Activated CD4-positive, alpha-beta T cell treated with anti-CD3 and anti-CD28 coated beads, Interleukin-2, amount 10 ng/mL, durations not matched to agents 7 days and 5 days (primary cell): Measurements from ENCODE around the gene ERMARD. TPM values are rescaled to one million over a fixed set of nuclear protein-coding genes. Genes with fewer than 3 reads are reported as not detected.

Experiments used
- CTCF ChIA-PET: fragments of 350-600 bp; sonication (Branson Sonifier 250); formaldehyde crosslinking; loops from one replicate; lab custom pipeline; 2021; ENCODE audit warnings: antibody characterized with exemption; lab: Charles Lee
- POLR2A ChIA-PET: fragments of 350-600 bp; sonication (Branson Sonifier 250); formaldehyde crosslinking; loops from one replicate; lab custom pipeline; 2021; ENCODE audit warnings: antibody characterized with exemption; lab: Charles Lee
- DNase-seq: peaks from one replicate; pipeline ENCODE4 v3.0.0-alpha.2; 2020
- H3K27ac Mint-ChIP-seq: one replicate; pipeline ENCODE4 v1.8.0; 2021; ENCODE audit warnings: mild to moderate bottlenecking, moderate library complexity, mixed read lengths
- H3K27me3 Mint-ChIP-seq: one replicate; pipeline ENCODE4 v1.8.0; 2021; ENCODE audit warnings: mixed read lengths
- H3K36me3 Mint-ChIP-seq: one replicate; pipeline ENCODE4 v1.8.0; 2021; ENCODE audit warnings: low read depth, mixed read lengths
- H3K4me1 Mint-ChIP-seq: one replicate; pipeline ENCODE4 v1.8.0; 2021; ENCODE audit warnings: mixed read lengths
- H3K4me3 Mint-ChIP-seq: one replicate; pipeline ENCODE4 v1.8.0; 2021; ENCODE audit warnings: mild to moderate bottlenecking, moderate library complexity, mixed read lengths
- H3K9me3 Mint-ChIP-seq: one replicate; pipeline ENCODE4 v1.8.0; 2021; ENCODE audit warnings: mixed read lengths
- total RNA-seq, 2 experiments: library from RNA; stranded (reverse); gene quantifications; one replicate each; pipeline ENCODE4 v1.2.3, GENCODE V29; 2021

The ERMARD gene
- total RNA-seq, 2 experiments from 2014 or later = 28.1 to 35.6 TPM

DNA sequence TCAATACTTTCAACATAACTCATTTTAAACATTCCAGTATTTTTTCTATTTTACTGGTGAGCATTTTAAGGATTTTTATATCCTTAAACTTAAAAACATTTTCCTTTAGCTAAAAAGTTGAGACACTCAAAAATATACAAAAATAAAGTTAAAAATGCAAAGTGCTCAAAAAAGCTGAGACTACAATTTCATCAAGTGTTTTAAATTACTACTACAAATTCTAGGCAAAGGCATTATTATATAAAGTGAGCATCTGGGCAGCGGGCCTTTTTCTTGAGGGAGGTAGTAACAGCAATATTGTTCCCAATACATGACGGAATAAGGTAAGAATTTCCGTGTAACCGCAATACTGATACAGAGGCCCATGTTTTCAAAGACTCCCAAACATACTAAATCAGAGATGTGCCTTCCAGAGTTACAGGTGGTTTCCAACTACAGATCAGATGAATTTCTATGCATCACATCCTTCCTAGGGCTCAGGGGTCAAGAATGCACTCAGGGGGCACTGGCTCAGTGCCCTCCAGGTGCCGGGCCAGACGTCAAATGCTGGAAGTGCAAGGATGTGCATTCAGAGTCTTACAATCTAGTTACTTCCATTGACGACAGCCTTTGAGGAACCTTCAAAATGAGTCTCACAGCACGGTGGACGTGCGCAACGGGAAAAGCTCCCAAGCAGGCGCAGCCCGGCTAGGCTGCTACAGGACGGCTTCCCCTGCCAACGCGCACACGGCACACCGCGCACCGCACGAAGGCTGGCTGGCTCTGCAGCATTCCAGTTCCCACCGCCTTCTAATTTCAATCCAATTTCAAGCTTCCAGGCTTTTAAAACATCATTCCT lies 28.8 kb upstream of the ERMARD start:
- DNase-seq = peak; percentile 34
- Mint-ChIP-seq H3K36me3 (peaks cover 5% of the 10 kb centered on the region), H3K27me3 (peaks cover 4% of the 10 kb centered on the region), H3K27ac (peak overlapping the region; percentile 95), H3K9me3 (no peaks in the 10 kb centered on the region), H3K4me3 (peak overlapping the region; percentile 83), H3K4me1 (peaks cover 40% of the 10 kb centered on the region)
- ChIA-PET POLR2A (no interaction called here), CTCF (interaction anchor here (1.6 to 1.8 kb wide), 2 partner anchors 11 to 14 kb away, joined by 5 to 6 read pairs; no protein-coding TSS in a partner anchor)

DNA sequence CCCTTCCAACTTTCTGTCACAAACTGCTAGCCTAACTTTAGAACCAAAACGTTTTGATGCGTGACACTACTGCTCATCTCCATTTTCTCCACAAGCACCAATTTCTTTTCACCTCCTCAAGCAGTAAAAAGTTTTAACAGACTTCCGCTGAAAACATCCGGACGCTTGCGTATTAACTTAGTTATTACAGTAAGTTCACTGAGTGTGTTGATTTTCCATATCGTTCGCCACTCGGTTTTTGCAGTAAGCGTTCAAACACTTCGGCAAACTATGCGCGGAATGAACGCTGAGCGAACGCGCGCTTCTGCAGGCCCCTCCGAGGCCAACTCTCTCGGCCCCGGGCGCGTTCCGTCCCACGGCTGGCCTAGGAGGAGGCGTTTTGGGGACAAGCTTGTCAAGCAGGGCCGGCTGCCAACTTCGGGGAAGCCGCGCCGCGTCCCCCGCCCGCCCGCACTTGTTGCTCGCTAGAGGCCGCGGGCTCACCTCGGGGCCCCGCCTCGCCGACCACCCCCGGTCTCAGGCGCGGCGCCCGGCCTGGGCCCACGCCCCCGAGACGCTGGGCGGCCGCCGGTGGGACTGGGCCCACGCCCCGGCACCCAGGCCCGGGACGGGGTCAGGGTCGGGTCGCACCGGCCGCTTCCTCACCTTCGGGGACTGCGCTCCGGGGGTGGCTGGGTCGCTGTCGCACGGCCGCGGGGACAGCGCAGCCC lies 28.1 kb upstream of the ERMARD start:
- Mint-ChIP-seq H3K27me3 (peaks cover 4% of the 10 kb centered on the region), H3K9me3 (no peaks in the 10 kb centered on the region)
- CTCF ChIA-PET = interaction anchor here (0.7 kb wide), 1 partner anchor 278 kb away, joined by 6 read pairs; no protein-coding TSS in a partner anchor

DNA sequence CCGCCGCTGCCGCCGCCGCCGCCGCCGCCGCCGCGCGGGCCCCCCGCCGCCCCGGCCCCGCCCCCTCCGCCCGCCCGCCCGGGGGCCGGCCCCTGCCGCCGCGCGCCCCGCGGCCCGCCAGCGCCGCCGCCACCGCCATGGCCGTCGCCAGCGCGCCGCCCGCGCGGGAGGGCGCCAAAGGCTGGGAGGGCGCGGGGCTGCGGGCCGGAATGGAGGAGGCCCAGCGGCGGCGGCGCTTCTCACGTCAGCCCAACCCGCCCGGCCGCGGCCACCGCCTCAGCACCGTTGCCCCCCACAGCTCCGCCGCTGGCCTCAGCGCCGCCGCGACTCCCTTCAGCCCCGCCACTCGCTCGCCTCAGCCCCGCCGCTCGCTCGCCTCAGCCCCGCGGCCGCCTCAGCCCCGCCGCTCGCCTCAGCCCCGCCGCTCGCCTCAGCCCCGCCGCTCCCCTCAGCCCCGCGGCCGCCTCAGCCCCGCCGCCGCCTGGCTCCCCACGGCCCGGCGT lies 27.4 kb upstream of the ERMARD start:
- H3K9me3 Mint-ChIP-seq = no peaks in the 10 kb centered on the region
- peak; percentile 33 for DNase-seq
- H3K4me1 Mint-ChIP-seq = peaks cover 42% of the 10 kb centered on the region
- H3K36me3 Mint-ChIP-seq = peaks cover 5% of the 10 kb centered on the region
- peak overlapping the region; percentile 34 for H3K27ac Mint-ChIP-seq
- peaks cover 4% of the 10 kb centered on the region for H3K27me3 Mint-ChIP-seq
- ChIA-PET CTCF (interaction anchor here (0.7 to 1.6 kb wide), 2 partner anchors 16 to 277 kb away, joined by 3 to 6 read pairs; no protein-coding TSS in a partner anchor), POLR2A (no interaction called here)
- peak overlapping the region; percentile 66 for H3K4me3 Mint-ChIP-seq

More for the DNA sequence above, 28.1 kb upstream of the ERMARD start:
- H3K4me1 Mint-ChIP-seq = peaks cover 44% of the 10 kb centered on the region
- peaks cover 5% of the 10 kb centered on the region for H3K36me3 Mint-ChIP-seq
- DNase-seq = peak; percentile 58
- H3K4me3 Mint-ChIP-seq = peak overlapping the region; percentile 83
- H3K27ac Mint-ChIP-seq = peak overlapping the region; percentile 95
- POLR2A ChIA-PET = no interaction called here

DNA sequence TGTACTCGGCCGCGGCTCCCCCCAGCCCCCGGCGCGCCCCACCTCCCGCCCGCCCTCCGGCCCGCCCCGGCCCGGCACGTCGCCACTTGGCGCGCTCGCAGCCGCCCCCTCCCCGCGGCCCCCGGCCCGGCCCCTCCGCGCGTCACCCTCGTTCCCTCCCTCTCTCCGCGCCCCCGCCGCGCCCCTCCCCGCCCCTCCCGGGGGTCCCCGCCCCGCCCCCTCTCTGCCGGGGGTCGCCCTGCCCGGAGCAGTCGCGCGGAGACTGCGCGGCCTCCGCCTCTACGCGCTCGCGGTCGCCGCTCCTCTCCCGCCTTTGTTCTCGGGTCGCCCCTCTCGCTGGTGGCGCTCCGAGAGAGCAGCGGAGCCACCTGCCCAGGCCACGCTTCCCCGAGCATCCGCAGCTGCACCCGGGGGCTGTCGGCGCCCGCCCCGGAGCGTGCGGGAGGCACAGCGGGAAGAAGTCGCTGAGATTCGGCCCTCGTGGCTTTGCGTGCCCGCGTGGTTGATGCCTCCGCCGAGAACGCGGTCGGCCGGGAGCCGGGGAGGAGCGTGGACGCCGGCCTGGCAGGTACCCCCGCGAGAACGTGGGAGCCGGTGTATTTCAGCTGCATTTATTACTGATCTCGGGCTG lies 26.8 kb upstream of the ERMARD start, which contains the start of gene PHF10:
PHF10 (minus strand) TSS at position 7 of the 631 bp plus-strand sequence. CDS start 569 bp downstream, outside the sequence.
- Mint-ChIP-seq H3K36me3 (peaks cover 5% of the 10 kb centered on the region), H3K4me1 (peaks cover 36% of the 10 kb centered on the region), H3K27ac (peak within 1 kb of the TSS; percentile 95), H3K9me3 (no peaks in the 10 kb centered on the region), H3K27me3 (peaks cover 4% of the 10 kb centered on the region), H3K4me3 (peak within 1 kb of the TSS; percentile 83)
- ChIA-PET CTCF (interaction anchor here (0.9 to 1.6 kb wide), 3 partner anchors 16 to 65 kb away, joined by 3 read pairs; partner anchors contain the start of genes C6orf120 and WDR27), POLR2A (no interaction called here)
- DNase-seq = peak; percentile 59

DNA sequence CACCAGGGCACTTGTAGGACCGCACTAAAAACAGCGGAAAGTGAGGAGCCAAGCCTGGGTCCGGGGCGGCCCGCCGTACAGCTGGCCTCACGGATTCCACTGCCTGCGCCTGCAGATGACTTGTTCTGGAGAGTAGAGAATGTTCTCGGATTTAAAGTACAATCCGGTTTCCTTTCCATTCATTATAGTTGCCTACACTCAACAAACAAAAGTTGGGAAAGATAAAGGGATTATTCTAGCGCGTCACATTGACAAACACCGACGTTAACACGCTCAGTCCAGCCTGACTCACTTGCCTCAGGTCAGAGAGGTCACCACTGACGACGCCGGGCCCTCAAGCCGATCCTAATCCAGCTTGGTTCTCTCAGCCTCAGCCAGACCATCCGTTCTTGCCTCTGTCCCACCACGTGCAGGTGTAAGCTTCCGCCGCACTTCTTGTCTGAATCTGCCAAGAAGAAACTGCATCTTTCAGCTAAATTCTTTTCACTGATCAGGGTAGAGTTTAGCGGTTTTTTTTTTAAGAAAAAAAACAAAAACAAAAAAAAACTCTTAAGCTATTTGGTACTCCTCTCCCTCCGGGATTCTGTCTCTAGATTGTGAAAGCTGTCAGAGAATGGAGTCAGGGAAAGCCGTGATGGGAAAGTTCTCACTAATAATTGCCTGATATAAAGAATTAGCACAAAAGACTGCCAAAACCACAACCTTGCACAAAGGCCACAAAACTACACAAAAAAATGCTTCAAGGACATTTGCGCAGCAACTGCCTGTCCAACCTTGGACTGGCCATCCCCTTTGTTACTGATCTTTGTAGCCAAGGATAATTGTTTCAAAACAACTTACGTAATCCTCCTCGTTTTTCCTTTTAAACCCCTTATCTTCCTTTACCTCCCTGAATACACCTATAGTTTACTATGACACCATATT lies 26.0 kb upstream of the ERMARD start:
- DNase-seq = peak; percentile 9
- POLR2A ChIA-PET = no interaction called here
- peak overlapping the region; percentile 79 for H3K4me3 Mint-ChIP-seq
- peaks cover 1% of the 10 kb centered on the region for H3K36me3 Mint-ChIP-seq
- H3K4me1 Mint-ChIP-seq = peaks cover 31% of the 10 kb centered on the region
- CTCF ChIA-PET = interaction anchor here (0.9 to 1.6 kb wide), 3 partner anchors 17 to 65 kb away, joined by 3 read pairs; partner anchors contain the start of genes C6orf120 and WDR27
- peaks cover 4% of the 10 kb centered on the region for H3K27me3 Mint-ChIP-seq
- H3K27ac Mint-ChIP-seq = peak overlapping the region; percentile 86
- no peaks in the 10 kb centered on the region for H3K9me3 Mint-ChIP-seq

DNA sequence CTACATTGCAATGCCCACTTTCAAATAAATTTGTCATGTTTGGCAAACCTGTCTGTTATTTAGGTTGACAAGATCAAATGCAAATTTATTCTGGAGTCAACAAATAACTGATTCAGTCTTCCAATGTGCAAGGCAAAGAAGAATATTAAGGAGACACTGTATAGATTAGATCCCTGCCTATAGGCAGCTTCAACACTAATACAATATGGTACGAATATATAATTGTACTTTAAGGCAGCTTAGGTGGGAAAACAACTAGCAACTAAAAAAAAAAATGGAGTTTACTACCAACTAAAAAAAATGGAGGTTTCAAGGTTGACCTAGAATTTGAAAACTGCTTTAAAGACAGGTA lies 25.4 kb upstream of the ERMARD start:
- Mint-ChIP-seq H3K9me3 (no peaks in the 10 kb centered on the region), H3K4me1 (peaks cover 30% of the 10 kb centered on the region), H3K27ac (peak overlapping the region; percentile 86), H3K27me3 (peaks cover 7% of the 10 kb centered on the region), H3K36me3 (no peaks in the 10 kb centered on the region), H3K4me3 (peak overlapping the region; percentile 79)
- CTCF ChIA-PET = interaction anchor here (1.2 kb wide), 1 partner anchor 64 kb away, joined by 3 read pairs; no protein-coding TSS in a partner anchor
- POLR2A ChIA-PET = no interaction called here
- no peak for DNase-seq

DNA sequence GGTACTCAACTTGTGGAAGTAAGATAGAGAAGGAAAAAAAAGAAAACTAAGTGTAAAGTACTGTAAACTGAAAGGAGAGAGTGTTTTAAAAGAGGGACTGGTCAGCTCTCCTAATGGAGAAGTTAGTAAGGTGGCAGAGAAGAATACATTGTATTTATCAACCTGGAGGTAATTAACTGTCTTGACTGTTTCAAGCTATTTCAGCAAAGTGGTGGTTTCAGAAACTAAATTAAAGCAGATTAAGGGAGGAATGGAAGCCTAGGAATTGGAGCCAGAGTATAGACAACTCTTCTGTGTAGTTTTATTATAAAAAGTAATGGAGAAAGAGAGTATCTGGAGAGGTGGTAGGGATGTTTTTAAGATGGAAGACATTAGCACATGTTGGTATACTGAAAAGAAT lies 24.5 kb upstream of the ERMARD start:
- ChIA-PET POLR2A (no interaction called here), CTCF (no interaction called here)
- Mint-ChIP-seq H3K27me3 (peaks cover 7% of the 10 kb centered on the region), H3K36me3 (no peaks in the 10 kb centered on the region), H3K4me3 (no peak overlapping the region), H3K27ac (no peak overlapping the region), H3K9me3 (no peaks in the 10 kb centered on the region), H3K4me1 (peaks cover 23% of the 10 kb centered on the region)
- no peak for DNase-seq

DNA sequence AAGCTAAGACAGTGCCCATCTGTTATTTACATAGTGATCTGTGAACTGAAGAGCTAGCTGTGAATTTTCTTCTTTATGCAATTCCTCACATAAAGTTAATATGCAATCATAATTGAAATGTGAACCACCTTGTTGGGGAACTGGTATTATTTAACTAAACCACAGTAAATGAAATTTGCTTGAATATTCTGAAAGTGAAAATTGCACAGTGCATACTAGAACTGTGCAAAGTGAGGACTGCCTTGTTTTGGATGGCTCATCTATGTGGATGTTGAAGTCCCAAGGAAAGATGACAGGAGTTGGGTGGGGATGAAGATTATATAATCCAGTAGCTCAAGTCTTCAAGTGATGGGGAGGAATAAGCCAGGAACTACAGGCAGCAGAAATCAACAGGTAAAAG lies 21.5 kb upstream of the ERMARD start:
- DNase-seq = no peak
- Mint-ChIP-seq H3K27ac (no peak overlapping the region), H3K4me1 (peaks cover 17% of the 10 kb centered on the region), H3K27me3 (peaks cover 28% of the 10 kb centered on the region), H3K9me3 (no peaks in the 10 kb centered on the region), H3K36me3 (no peaks in the 10 kb centered on the region), H3K4me3 (no peak overlapping the region)
- CTCF ChIA-PET = no interaction called here
- POLR2A ChIA-PET = no interaction called here

DNA sequence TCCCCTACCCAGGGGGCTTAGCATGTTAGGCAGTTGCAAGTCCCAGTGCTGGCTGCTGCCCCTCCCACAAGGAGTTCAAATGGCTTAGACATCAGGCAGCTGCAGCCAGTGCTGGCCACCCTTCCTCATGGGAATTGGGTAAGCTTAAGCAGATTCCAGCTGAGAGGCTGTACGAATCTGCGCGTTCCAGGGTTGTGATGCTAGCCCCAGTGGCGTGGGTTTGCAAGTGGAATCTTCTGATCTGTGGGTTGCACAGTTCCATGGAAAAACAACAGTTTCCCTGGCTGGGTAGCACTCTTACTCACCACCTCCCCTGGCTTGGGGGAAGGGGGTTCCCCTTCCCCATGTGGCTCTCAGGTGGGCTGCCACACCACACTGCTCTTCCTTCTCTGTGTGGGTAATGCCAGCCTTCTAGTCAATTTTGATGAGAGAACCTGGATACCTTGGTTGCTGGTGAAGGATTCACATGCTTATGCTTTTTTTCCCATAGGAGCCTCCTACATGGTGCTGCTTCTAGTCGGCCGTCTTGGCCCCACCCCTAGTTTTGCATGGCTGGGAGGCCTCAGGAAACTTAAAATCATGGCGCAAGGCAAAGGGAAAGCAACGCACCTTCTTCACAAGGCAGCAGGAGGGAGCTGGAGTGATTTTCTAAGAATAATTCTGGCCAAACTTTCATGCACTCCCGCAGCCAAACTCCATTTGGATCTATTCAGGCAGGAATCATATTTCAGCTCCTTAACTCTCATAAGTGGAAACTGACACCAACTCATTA lies 13.0 kb upstream of the ERMARD start:
- no peak overlapping the region for H3K4me3 Mint-ChIP-seq
- H3K4me1 Mint-ChIP-seq = no peaks in the 10 kb centered on the region
- no peaks in the 10 kb centered on the region for H3K36me3 Mint-ChIP-seq
- DNase-seq = no peak
- H3K27ac Mint-ChIP-seq = no peak overlapping the region
- H3K27me3 Mint-ChIP-seq = peaks cover 33% of the 10 kb centered on the region
- ChIA-PET POLR2A (no interaction called here), CTCF (no interaction called here)
- H3K9me3 Mint-ChIP-seq = no peaks in the 10 kb centered on the region

DNA sequence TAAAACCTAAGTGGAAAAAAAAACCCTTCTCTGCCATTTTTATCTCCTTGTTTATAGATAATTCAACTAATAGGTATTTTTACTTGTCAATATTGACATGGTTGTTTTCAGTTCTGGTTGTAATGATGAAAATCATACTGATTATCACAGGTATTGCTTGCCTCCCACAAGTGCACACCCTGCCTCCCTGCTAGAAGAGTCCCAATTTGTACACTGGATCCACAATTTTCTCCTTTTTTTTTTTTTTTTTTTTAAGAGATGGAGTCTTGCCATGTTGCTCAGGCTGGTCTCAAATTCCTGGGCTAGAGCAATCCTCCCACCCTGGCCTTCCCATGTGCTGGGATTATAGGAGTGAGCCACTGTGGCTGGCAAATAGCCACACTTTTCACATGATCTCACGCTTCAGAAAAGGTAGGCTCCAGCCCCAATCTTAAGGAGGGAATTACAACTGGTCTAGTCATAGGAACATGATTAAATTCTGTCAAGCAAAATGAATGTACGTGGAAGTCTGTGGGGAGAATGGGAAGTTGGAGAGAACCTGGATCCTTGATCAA lies 12.4 kb upstream of the ERMARD start:
- no peaks in the 10 kb centered on the region for H3K4me1 Mint-ChIP-seq
- H3K4me3 Mint-ChIP-seq = no peak overlapping the region
- no peaks in the 10 kb centered on the region for H3K9me3 Mint-ChIP-seq
- H3K36me3 Mint-ChIP-seq = no peaks in the 10 kb centered on the region
- no peak overlapping the region for H3K27ac Mint-ChIP-seq
- DNase-seq = no peak
- peaks cover 31% of the 10 kb centered on the region for H3K27me3 Mint-ChIP-seq
- POLR2A ChIA-PET = no interaction called here
- CTCF ChIA-PET = no interaction called here

DNA sequence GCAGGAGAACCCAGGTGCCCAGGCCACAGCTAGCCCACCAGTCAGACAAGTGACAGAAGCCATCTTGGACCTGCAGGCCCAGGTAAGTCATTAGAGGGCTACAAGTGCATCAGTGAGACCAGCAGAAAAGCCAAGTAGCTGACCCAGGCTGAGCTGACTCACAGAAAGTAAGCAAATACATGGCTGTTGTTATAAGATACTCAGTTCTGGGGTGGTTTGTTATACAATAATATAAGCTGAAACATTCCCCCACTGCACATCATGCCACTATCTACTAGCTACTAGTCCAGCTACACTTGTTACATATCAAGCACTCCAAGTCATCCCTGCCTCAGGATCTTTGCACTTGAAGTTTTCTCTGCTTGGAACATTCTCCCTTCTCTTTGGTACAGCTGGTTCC lies 10.1 kb upstream of the ERMARD start:
- Mint-ChIP-seq H3K4me3 (no peak overlapping the region), H3K27me3 (peaks cover 19% of the 10 kb centered on the region), H3K36me3 (no peaks in the 10 kb centered on the region), H3K27ac (no peak overlapping the region), H3K4me1 (no peaks in the 10 kb centered on the region), H3K9me3 (peaks cover 5% of the 10 kb centered on the region)
- ChIA-PET POLR2A (no interaction called here), CTCF (interaction anchor here (1.1 to 1.2 kb wide), 2 partner anchors 9 to 29 kb away, joined by 3 read pairs; no protein-coding TSS in a partner anchor)
- DNase-seq = no peak
